HG03558 (cell line): ENCODE results near the gene TDP1.
"Not testable (repeated sequence)": the region's sequence is repeated elsewhere in the genome, so short reads cannot be mapped to it uniquely, and the experiment has no call there.

Experiments used
- ATAC-seq: cut with Tn5 transposase; IDR thresholded peaks from one replicate; pipeline ENCODE4 v1.9.1; 2021; ENCODE audit warnings: moderate number of reproducible peaks; ENCODE audit not compliant: unreplicated experiment; ENCODE audit errors: extremely low read depth

The TDP1 gene

DNA sequence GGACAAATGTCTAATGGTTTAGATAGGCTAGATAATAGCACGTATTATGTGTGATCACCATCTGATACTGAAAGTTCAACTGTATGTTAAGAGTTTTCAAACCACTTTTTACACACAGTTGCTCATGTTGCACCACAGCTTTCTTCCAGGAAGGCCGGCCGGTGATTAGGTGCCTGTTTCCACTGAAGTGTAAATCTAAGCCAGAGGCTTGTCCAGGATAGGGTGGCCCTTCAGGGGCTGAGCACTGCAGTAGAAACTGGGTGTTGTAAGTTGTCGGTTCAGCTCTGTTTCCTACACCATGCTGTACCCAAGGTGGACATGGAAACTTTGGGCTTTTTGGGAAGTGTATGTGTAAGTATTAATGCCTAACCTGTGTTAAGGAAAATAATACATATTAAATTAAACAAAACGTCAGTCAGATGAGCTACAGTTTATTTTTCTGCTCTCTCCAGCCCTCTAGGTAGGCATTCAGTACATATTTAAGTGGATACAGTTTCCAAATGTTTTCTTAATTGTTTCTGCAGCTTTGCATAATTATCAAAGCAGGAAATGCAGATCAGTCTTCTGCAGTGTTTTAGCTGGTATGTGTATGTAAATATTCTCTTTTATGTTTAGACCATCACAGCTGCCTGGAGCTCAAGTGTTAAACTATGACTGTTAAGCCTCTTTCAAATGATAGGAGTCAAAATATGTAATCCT is 30.9 kb downstream of the TDP1 start:
- no peak for ATAC-seq

- ATAC-seq, result no peak
These were observed 31.4 kb downstream of the TDP1 start for GRCh38 chr14:89987161-89987475.

DNA sequence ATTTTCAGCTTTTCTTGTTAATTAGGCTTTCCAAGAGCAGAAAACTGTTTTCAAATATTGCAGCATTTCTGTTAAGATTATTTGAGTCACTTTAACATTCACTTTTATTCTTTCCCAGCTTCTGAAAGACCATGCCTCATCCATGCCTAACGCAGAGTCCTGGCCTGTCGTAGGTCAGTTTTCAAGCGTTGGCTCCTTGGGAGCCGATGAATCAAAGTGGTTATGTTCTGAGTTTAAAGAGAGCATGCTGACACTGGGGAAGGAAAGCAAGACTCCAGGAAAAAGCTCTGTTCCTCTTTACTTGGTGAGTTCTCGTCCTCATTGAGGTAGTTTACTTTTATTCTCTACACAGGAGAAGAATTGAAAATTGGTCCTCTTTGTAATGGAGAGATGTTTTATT is 33.1 kb downstream of the TDP1 start:
- no peak for ATAC-seq

- ATAC-seq, result no peak
These were observed 34.5 kb downstream of the TDP1 start for GRCh38 chr14:89990218-89990617.

- no peak for ATAC-seq
These were observed 35.0 kb downstream of the TDP1 start for GRCh38 chr14:89990623-89991275.

DNA sequence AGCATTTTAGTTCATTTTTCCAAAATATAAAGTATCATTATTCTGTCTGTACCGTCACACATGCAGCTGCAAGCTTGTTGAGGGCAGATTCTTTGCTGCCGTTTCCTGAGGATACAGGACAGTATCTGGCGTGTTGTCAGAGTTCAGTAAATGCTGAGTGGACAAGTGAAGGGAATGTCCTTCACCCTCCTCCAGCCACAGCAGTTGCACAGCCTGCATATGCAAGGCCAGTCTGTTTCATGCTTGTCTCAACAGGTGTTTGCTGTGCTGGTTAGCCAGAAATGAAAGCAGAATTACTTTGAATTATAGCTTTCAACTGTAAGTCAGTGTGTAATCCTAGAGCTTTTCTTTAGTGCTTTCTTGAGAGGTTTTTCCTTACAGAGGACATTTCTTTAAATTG is 36.5 kb downstream of the TDP1 start:
- no peak for ATAC-seq

- ATAC-seq, result no peak
These were observed 41.2 kb downstream of the TDP1 start for GRCh38 chr14:89996963-89997362.

GRCh38 chr14:90000935-90001334 is 45.2 kb downstream of the TDP1 start:
- no peak for ATAC-seq

DNA sequence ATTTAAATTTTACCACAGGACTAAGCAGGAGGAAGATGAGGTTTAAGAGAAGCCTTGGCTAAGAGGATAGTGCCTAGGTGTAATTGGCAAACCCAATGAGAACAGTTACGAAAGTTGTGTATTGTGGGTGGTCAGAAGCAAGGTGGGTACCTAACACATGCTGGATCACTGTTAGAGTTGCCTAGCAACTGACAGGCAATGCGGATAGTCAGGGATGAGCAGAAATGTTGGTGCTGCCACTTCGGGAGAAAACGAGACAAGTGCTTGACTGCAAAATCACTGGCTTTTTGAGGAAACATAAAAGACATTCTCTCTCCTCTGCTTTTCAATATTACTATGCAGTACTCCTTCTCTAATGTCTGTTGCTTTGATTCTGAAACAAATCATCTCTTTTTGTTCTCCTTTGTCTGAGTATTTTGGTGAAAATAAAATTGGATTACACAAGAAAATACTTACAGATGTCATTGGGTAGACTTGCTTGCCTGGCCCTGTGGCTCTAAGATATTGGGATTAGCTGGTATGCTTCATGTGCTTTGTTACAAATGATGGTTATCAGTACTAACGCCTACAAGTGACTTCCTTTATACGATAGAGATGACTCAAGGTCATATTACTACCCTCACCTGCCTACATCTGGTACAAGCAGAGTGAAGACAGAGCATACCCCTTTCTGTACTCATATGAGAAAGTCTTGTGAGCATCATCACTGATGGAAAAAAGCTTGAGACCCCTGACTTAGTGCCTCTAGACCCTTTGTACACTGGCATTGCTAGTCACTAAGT is 48.0 kb downstream of the TDP1 start:
- ATAC-seq, result no peak

GRCh38 chr14:90005441-90005840 is 49.7 kb downstream of the TDP1 start:
- no peak for ATAC-seq

DNA sequence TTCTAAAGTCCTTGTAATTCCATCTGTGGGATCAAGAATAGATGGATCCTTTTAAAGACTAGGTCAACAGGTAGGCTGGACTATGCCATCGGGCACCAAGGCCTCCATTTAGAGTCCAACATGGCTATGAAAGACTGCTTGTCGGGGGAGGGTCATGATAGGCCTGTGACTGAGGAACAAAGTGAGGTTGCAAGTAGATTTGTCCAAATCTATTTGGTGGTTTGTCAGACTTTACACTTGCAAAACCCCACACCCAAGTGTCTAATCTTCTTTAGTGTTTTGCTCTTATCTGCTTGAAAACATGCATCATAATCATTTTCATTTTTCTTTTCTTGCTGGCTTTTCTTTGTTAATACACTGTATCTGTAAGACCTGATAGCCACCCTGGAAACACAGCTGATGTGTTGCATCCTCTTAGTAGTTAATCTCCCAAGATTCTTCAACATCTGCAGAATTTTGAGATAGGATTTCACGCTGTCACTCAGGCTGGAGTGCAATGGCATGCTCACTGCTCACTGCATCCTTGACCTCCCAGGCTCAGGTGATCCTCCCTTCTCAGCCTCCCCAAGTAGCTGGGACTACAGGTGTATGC is 50.3 kb downstream of the TDP1 start:
- no peak for ATAC-seq

GRCh38 chr14:90017371-90017770 is 61.6 kb downstream of the TDP1 start:
- ATAC-seq, result no peak

DNA sequence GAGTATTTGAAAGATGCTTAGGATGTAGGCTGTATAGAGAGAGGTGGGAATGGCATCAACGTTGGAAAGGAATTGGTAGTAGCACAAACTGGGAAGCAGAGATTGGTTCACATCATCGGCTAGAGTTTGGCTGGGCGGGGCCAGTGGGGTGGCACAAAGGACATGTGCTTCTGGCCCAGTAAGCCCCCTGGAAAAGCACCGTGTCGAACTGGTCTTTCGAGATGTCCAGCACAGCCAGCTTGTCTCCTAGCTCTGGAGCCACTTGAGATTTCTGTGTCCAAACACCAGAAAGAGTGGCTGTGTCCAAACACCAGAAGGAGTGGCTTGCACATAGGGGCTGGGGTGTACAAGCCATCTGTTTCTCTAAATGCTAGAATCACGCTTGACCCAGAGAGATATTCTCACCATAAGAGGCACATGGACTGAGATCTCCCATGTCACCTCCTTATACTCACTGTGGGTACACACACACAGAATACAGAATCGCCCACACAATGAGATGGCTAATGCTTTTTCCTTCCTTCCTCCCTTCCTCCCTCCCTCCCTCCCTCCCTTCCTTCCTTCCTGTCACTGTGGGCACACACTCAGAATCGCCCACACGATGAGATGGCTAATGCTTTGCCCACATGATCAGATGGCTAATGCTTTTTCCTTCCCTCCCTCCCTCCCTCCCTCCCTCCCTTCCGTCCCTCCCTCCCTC is 64.2 kb downstream of the TDP1 start:
- no peak for ATAC-seq

- ATAC-seq, result no peak
These were observed 67.6 kb downstream of the TDP1 start for GRCh38 chr14:90023176-90023896.

GRCh38 chr14:90024910-90025309 is 69.2 kb downstream of the TDP1 start:
- ATAC-seq, result no peak

DNA sequence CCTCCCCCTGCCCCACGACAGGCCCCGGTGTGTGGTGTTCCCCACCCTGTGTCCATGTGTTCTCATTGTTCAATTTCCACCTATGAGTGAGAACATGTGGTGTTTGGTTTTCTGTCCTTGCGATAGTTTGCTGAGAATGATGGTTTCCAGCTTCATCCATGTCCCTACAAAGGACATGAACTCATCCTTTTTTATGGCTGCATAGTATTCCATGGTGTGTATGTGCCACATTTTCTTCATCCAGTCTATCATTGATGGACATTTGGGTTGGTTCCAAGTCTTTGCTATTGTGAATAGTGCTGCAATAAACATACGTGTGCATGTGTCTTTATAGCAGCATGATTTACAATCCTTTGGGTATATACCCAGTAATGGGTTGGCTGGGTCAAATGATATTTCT is 70.9 kb downstream of the TDP1 start:
- not testable (repeated sequence) for ATAC-seq

DNA sequence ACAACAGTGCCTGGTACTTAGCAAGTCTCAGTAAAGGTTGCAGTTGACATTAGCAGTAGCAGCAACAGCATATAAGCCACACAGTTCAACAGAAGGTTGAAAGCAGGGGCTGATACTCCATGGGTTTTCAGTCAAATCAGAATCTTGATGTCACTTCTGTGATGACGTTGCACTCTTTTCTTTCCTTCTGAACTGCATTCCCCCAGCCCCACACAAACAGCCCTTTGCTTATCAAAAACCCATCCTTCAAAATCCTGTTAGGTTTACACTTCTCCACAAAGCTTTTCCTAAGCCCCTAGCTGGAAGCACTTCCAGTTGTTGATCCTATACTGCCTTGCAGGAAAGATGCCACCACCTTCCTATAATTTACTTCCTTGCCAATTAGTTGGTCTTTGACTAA is 72.1 kb downstream of the TDP1 start:
- no peak for ATAC-seq

DNA sequence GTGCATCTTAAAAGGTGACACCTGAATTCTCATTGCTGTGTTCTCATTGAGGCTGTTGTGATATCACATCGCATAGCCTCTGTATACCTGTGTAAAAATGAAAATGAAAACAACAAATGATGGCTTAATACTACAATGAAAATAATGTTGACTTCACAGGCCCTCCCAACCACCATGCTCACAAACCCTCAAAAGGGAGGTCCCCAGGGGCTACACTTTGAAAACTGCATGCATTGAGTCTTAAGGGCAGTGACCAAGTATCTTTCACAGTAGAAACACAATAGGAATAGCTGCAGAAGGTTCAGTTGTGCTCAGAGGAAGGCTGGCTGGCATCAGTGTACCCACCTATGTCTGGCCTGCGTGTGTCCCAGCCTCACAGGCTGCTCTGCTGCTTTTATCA is 78.4 kb downstream of the TDP1 start:
- ATAC-seq, result no peak

GRCh38 chr14:90034835-90035525 is 79.3 kb downstream of the TDP1 start:
- ATAC-seq, result no peak
